ENCODE data around the gene DICER1. TPM values are rescaled to one million over a fixed set of nuclear protein-coding genes. Genes with fewer than 3 reads are reported as not detected.

DICER1 gene
- total and polyA plus RNA-seq, 2 experiments from 2014 or later = 21.4 to 59.2 TPM

GRCh38 chr14:95151561-95151960, 5.8 kb downstream of the DICER1 start (continued):
- TF ChIP-seq REST (IDR thresholded peaks at IDR 0.05; ENCODE audit: unreplicated experiment) (no peak), CTCF (conservative IDR thresholded peaks at IDR 0.05; ENCODE audit: low read depth in 2 of 2) (no peak), ZNF331 (CRISPR knock-in tag; IDR thresholded peaks at IDR 0.05; ENCODE audit: low read depth) (no peak), JUNB (IDR thresholded peaks at IDR 0.05; ENCODE audit: unreplicated experiment) (no peak), NANOG (IDR thresholded peaks at IDR 0.05; ENCODE audit: borderline replicate concordance) (no peak), EZH2 (IDR thresholded peaks at IDR 0.05; ENCODE audit: low read depth, unreplicated experiment) (no peak), STAT1 (IDR thresholded peaks at IDR 0.05; ENCODE audit: unreplicated experiment) (no peak), CREB1 (CRISPR knock-in tag; IDR thresholded peaks at IDR 0.05; ENCODE audit: low read depth) (no peak)

- Histone ChIP-seq H3K36me3 (ENCODE audit: insufficient read depth) (no peaks in the 10 kb centered on the region), H3F3A (replicated peaks; ENCODE audit: low read depth) (no peaks in the 10 kb centered on the region), H3K4me3 (no peak overlapping the region), H2AFZ (no peak overlapping the region), H3K9me2 (ENCODE audit: insufficient read depth) (no peaks in the 10 kb centered on the region), H3K79me2 (replicated peaks; ENCODE audit: insufficient read depth) (peaks cover 100% of the 10 kb centered on the region), H3K27me3 (ENCODE audit: insufficient read depth) (no peaks in the 10 kb centered on the region), H3K4me2 (no peak overlapping the region), H3K4me1 (ENCODE audit: insufficient read depth) (peaks cover 51% of the 10 kb centered on the region), H4K20me1 (replicated peaks; ENCODE audit: insufficient read depth) (no peaks in the 10 kb centered on the region; the same call in 1 of the 2 replicates), H3K27ac (ENCODE audit: low read depth) (no peak overlapping the region)
- DNase-seq (ENCODE audit: low spot score) (no peak), ATAC-seq (no peak)
- Mint-ChIP-seq H3K36me3 (ENCODE audit: low read depth) (peaks cover 12% of the 10 kb centered on the region; the same call in 2 of the 3 replicates), H3K4me3 (no peak overlapping the region), H3K4me1 (peaks cover 71% of the 10 kb centered on the region), H3K27me3 (ENCODE audit: insufficient read depth, low read depth, poor library complexity) (no peaks in the 10 kb centered on the region), H3K27ac (no peak overlapping the region), H3K9me3 (peaks cover 6% of the 10 kb centered on the region; the same call in 2 of the 3 replicates)
- TF ChIP-seq EZH2phosphoT487 (IDR thresholded peaks at IDR 0.05; ENCODE audit: unreplicated experiment) = no peak
- TF ChIP-seq ZNF114 (CRISPR knock-in tag; IDR thresholded peaks at IDR 0.05) = no peak
- no peak for TF ChIP-seq NANOG (IDR thresholded peaks at IDR 0.05; ENCODE audit: borderline replicate concordance)
- no peak for TF ChIP-seq REST (IDR thresholded peaks at IDR 0.05; ENCODE audit: unreplicated experiment)
- no peak for TF ChIP-seq CREB1 (CRISPR knock-in tag; IDR thresholded peaks at IDR 0.05; ENCODE audit: low read depth)
- no peak for TF ChIP-seq STAT1 (IDR thresholded peaks at IDR 0.05; ENCODE audit: unreplicated experiment)
Observed at GRCh38 chr14:95150910-95151309, 6.4 kb downstream of the DICER1 start.
